ENCODE data around the gene THG1L.

DNA sequence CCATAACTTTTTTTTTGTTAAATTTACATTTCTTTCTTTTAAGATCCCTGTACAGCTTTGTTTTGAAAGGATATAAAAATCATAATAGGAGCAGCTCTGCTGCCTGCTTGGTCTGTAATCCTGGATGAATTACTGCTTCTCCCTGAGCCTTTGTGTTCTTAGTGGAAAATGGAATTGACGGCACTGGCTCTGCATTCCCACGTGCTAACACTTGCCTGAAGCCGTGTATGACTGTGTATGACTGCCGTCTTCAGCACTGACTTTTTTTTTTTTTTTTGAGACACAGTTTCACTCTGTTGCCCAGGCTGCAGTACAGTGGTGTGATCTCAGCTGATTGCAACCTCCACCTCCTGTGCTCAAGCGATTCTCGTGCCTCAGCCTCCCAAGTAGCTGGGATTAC, 4.8 kb downstream of the THG1L start:
- TF ChIP-seq, protein P1, sequence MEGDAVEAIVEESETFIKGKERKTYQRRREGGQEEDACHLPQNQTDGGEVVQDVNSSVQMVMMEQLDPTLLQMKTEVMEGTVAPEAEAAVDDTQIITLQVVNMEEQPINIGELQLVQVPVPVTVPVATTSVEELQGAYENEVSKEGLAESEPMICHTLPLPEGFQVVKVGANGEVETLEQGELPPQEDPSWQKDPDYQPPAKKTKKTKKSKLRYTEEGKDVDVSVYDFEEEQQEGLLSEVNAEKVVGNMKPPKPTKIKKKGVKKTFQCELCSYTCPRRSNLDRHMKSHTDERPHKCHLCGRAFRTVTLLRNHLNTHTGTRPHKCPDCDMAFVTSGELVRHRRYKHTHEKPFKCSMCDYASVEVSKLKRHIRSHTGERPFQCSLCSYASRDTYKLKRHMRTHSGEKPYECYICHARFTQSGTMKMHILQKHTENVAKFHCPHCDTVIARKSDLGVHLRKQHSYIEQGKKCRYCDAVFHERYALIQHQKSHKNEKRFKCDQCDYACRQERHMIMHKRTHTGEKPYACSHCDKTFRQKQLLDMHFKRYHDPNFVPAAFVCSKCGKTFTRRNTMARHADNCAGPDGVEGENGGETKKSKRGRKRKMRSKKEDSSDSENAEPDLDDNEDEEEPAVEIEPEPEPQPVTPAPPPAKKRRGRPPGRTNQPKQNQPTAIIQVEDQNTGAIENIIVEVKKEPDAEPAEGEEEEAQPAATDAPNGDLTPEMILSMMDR (IDR thresholded peaks at IDR 0.05 in 2 of 3, conservative IDR thresholded peaks at IDR 0.05 in 1 of 3; ENCODE audit: control insufficient read depth in 2 of 3, extremely low read depth in 1 of 3, insufficient read depth in 1 of 3, low read depth in 3 of 3, low read length in 3 of 3) = no peak
- TF ChIP-seq JUNB (IDR thresholded peaks at IDR 0.05) (no peak), TAF1 (IDR thresholded peaks at IDR 0.05; ENCODE audit: borderline replicate concordance, low read depth, low read length) (no peak), POLR2A (IDR thresholded peaks at IDR 0.05; ENCODE audit: low read depth, low read length) (no peak), POLR2AphosphoS2 (IDR thresholded peaks at IDR 0.05; ENCODE audit: low read depth, low read length) (no peak)
- TF ChIP-seq, protein P2, sequence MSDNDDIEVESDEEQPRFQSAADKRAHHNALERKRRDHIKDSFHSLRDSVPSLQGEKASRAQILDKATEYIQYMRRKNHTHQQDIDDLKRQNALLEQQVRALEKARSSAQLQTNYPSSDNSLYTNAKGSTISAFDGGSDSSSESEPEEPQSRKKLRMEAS (IDR thresholded peaks at IDR 0.05; ENCODE audit: low read depth, low read length) = no peak

All from GM12878 (cell line).